Measurements from ENCODE around the gene SPTAN1.

- TF ChIP-seq CTCF (IDR thresholded peaks at IDR 0.05; ENCODE audit: low read length) (no peak), EZH2 (IDR thresholded peaks at IDR 0.05; ENCODE audit: borderline replicate concordance, low read length) (no peak)
Measured at GRCh38 chr9:128550226-128550625, 2.2 kb upstream of the SPTAN1 start.

Data from OCI-LY1 (cell line).